GM21825 (cell line): ENCODE results near the gene GFOD1.

Source experiments
- ATAC-seq: cut with Tn5 transposase; IDR thresholded peaks from one replicate; pipeline ENCODE4 v1.9.1; 2021; ENCODE audit warnings: mild to moderate bottlenecking, moderate library complexity; ENCODE audit not compliant: unreplicated experiment

GFOD1 gene

GRCh38 chr6:13360671-13361540 lies 126.5 kb downstream of the GFOD1 start:
- ATAC-seq: no peak

DNA sequence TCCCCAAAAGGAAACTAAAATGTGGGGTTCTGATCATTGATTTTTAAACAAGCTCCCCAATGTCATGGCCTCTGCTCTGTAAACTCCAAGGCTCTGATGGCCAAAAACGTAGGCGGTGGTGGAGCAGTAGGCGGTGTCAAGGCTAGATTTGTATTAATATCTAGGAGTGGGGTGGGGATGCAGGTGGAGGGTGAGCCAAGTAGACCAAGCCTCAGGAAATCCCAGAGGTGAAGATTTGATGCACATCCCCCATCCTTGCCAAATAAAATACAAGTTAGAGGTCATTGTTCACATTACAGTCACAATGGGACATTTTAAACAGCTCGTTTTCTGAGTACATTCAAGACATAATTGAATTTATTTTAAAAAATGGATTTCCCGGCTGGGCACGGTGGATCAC lies 128.1 kb downstream of the GFOD1 start:
- no peak for ATAC-seq

GRCh38 chr6:13358511-13358910 lies 128.9 kb downstream of the GFOD1 start:
- ATAC-seq: no peak

GRCh38 chr6:13357551-13358075 lies 129.8 kb downstream of the GFOD1 start:
- no peak for ATAC-seq

DNA sequence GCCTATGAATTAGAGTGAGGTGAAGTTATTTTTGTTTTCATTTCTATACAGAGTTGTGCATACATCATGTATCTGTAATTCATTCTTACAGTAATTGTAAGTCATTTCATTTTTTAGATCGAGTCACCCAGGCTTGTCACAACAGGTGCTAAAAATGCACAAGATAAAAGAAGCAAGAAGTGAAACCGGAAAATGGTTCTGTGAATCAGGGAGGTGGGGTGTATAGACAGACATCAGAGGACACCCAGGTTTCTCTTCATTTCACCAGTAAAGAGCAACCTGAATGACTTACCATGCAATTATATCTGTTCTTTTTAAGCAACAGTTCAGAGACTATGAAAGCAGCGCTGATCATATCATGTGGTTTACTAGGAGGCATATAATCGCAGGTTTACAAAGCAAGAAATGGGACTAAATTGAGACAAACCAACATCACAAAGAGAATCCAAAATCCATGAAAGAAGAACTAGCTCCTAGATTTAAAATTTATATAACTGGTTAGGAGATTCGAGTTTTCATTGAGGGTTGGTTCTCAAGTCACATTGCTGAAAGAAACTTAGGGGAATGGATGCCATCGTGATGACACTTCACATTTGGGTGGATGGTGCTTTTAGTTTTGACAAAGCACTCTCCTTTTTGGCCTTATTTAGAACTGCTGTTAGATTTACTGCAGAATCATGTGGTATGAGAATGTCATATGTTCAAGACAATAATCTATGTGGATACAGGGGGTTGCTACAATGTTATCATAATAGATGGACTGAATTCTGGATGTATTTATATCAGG lies 131.2 kb downstream of the GFOD1 start:
- ATAC-seq: peak; percentile 83

DNA sequence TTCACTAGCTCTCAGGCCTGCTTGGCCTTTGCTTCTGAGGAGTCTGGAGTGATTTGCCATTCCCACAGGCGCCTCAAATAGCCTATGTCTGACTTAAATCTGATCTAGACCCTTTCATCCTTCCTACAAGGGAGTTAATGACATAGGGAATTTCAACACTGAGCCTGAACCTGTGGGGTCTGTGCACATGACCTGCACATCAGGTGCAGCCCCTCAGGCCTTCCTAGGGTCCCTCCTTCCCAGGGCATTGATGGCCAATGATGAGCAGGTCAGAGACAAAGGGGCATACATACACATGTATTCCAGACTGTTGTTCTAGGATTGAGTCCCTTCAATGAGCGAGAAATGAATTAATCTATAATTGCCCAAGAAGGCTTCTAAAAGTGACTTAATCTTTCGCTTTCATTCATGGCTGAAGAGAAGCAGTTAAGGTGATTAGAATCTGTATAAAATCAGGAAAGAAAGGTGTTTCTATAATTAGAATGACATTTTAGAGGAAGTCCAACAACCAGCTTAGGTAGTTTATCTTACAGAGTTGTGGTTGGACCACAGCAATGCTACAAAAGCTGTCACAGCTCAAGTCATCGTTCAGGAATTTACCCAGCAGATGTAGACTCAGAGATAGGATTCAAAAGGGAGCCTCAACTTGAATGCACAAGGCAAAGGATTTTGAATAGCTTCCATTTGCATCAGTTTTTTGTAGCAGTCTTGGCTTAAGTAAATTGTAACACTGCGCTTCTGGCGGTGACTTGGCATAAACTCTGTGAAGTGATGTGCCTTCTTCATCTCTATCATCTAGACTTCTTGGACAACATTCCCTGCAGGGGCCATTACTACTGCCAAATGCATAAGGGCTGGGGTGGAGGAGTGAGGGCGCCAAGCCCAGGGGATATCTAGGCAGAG lies 132.1 kb downstream of the GFOD1 start:
- ATAC-seq: peak; percentile 36

DNA sequence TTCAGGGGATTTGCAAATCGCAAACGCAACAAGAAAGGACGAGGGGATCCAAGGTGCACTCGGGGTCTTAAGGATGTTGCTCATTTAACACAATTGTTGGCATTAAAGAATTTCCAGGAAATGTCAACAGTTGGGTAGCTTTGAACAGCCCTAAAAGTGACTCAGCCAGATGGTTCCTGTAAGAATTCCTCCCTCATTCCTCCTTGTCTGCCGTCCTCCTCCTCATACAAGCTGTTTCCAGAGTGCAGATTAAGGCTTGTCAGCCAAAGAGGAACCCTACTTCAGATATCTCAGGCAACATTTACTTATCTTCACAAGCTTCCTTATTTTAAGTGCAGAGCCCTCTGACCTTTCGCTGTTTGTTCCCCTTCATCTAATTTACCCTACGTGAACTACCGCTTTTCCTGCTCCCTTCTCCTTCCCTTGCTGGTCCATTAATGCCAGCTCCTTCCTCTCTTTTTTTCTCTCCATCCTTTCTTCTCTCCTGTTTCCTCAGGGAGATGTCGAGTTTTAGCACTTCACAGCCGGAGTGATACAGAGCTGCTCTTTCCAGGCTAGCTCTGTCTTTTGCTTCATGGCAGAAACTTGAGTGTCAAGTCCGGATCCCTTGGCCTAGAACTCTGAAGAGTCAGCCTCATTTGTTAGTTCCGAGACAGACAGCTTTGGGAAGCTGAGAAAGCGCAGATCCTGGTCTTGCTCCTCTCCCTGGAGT lies 132.9 kb downstream of the GFOD1 start:
- ATAC-seq: no peak

GRCh38 chr6:13352165-13352564 lies 135.2 kb downstream of the GFOD1 start:
- ATAC-seq: no peak

GRCh38 chr6:13351271-13351670 lies 136.1 kb downstream of the GFOD1 start:
- no peak for ATAC-seq

DNA sequence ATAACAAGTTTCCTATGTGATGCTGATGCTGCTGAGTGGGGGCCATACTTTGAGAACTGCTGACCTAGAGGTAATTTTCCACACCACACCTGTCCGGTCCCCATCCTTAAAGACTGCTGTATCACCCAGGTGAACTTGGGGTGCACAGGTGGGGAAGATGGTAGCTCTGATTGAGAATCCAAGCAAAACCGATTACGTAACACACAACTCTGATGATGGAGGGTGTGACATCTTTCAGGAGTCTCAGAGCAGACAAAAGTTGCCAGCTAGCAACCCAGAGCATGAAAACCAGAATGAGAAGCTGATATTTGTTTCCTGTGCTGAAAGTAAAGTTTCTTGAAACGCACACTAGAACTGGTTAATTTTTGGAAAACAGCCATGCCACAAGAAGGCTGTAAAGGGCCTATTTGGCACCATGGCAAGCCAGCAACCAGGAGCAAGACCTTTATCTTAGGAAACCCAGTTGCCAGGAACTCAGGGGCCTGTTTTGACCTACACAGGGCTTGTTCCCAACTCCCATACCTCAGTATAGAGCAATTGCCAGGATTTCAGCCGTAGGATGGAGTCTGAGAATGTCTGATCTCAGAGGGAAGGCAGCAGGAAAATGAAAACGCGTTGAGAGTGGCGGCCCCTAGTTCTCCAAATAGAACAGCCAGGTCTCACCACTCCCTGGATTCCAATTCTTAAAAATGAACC lies 137.4 kb downstream of the GFOD1 start:
- ATAC-seq: no peak

DNA sequence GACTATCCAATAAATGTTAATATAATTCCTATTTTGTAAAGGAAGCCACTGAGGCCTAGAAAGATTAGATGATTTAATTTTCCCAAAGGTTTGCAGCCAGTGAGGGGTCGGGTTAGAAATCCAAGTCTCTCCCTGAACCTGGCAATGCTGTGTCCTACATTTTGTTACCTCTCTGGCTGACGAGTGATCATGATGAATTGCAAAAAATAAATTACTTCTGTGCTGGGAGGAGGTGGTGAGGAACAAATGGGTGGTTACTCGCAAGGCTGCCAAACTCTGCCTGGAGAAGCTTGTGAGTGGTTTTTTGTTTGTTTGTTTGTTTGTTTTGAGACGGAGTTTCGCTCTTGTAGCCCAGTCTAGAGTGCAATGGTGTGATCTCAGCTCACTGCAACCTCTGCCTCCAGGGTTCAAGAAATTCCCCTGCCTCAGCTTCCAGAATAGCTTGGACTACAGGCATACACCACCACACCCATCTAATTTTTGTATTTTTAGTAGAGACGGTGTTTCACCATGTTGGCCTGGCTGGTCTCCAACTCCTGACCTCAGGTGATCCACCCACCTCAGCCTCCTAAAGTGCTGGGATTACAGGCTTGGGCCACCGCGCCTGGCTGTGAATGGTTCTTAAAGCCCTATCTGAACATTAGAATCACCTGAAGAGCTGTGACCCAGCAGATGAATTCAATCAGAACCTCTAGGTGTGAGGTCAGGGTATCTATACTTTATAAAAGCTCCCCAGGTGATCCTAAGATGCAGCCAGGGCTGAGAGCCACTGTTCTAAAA lies 138.9 kb downstream of the GFOD1 start:
- no peak for ATAC-seq

GRCh38 chr6:13346245-13346644 lies 141.2 kb downstream of the GFOD1 start:
- no peak for ATAC-seq

DNA sequence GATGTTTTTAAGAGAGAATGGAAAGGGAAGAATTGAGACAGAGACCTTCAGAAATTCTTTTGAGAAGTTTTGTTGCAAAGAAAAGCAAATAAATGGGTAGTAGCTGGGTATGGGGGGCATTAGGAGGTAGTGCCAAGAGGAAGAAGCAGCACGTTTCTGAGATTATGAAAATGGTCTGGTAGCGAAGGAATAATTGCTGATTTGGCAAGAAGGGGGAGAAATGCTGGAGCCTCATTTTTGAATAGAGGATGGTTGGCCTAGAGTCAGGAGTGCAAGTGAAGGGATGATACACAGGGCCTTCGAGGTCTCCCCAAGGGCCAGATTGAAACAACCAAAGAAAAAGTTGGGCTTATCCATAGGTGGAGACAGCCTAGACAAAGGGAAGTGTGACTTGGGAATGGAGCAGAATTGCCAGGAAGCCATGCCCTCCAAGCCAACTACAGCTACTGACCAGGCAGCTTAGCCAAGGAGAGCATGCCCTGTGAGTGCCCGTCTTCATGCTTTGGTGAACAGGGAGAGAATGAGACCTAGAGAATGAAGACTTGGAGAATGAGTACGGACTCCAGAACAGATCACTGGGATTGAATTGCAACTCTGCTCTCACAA lies 144.9 kb downstream of the GFOD1 start:
- no peak for ATAC-seq

DNA sequence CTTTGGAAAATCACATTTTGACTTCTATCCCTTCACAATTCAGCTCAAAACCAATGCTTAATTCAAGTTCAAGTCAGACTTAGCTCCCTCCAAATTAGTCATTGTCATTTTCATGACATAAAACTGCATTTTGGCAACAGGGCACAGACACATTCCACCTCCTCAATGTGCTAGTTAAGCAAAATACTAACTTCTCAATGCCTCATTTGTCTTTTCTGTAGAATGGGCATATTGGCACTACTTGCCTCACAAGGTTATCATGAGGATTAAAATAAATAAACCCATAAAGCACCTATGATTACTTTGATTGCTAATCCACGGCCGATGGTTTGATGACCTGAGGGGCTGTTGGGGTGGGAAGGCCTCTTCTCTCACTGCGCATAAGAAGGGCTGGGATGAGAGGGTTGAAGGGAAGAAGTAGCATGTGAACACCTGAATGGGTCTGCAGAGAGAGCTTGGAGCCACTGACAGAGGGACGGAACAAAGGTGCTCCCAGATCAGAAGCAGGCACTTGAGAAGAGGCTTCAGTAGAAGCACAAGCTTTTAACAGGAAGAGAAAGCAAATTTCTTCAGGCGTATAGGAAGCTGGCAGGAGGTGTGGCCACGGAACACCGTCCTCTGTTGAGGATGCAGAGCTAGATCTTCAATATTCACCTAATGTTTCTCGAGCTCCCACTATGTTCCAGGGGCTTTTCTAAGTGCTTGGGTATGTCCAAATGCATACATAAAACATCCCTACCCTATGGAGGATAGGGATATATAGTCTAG lies 147.4 kb downstream of the GFOD1 start:
- ATAC-seq: no peak

DNA sequence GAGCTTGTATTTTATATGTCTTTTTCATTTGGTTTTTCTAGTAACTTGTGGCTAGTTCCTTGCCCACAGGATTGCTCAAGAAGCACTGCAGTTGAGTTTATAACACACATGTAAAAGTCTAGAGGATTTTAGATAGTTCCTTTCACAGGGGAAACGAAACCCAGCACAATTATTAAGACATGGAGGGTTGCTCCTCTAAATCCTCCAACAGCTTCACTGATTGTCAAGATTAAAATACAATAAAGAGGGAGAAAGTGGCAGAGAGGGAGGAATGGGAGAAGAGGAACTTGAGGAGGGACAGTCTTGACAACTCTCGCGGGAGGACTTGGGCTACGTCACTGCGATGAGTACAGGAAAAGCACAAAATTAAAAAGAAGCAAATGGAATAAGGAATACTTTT lies 149.4 kb downstream of the GFOD1 start:
- no peak for ATAC-seq

- ATAC-seq: no peak
Observed at GRCh38 chr6:13336553-13336952, 150.8 kb downstream of the GFOD1 start.

- no peak for ATAC-seq
Observed at GRCh38 chr6:13334953-13335352, 152.4 kb downstream of the GFOD1 start.

DNA sequence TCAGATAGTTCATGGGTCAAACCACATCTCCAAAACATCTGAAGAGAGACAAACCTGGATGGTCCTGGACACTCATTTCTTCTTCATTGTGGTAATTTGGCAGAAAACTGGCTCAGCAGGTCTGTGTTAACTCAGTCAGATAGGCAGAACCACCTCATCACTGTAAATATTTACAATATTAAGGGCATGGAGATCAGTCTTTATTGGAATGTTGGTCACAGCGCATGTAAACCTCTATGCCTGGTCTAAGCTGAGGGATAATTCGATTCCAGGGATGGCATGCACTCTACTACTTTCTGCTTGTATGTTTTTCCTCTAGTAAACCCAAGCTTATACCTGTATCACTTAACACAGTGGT lies 155.1 kb downstream of the GFOD1 start:
- no peak for ATAC-seq
